ENCODE measurements around the gene SH3BP4.
"Not testable (repeated sequence)": the region's sequence is repeated elsewhere in the genome, so short reads cannot be mapped to it uniquely, and the experiment has no call there.

Gene SH3BP4

DNA sequence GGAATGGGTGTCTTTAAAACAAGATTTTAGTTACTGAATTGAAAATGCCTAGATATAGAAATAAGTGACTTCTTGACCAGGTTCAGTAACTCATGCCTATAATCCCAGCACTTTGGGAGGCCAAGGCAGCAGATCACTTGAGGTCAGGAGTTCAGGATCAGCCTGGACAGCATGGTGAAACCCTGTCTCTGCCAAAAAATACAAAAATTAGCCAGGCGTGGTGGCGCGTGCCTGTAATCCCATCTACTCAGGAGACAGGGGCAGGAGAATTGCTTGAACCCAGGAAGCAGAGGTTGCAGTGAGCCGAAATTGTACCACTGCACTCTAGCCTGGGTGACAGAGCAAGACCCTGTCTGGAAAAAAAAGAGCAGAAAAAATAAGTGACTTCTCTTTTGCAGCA lies 68.3 kb downstream of the SH3BP4 start:
- not testable (repeated sequence) for DNase-seq (ENCODE audit: low read depth)

DNA sequence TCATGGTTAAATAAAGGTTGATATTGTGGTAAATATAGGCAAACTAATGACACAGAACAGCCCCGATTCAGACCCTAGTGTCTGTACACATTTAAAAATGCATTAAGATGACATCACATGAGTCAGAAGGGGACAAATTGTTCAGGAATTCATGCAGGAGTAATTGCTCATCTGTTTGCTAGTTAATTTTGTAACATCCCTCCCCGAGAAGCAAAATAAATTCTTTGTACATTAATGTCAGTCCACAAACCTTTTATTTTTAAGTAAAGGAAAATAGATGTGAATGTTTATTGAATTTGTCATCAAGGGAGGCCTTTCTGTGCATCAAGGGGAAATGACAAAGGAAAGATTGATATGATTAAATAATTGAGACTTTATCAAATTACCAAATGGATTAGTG lies 69.9 kb downstream of the SH3BP4 start:
- DNase-seq (ENCODE audit: low read depth) = no peak

DNA sequence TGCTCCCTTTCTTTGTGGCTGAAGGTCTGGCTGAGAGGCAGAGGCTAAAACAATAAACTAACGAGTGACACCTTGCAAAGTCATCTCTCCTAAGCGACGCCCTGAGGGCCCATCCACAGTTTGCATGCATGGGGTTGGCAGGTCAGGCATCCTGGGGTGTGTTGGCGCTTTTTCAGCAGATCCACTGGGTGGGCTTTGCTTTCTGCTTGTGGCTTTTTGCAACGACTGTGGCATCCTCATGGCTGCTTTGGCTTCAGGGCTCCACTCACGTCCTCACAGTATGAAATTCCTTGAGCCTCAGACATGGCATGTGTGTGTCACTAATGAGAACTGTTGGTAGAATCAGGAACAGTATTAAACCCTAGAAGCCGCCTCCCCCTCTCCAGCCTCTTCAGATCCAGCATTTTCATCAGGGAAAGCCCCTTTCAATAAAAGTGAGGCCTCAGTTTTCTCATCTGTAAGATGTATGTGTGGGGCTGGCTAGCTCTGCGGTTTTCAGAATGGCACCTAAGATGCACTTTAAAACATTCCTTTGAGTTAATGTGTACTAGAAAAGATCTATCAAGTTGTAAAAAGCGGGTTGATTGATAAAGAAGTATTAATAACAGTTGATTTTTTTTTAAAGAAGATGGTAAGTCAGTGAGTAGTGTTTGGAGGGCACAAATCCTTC lies 72.5 kb downstream of the SH3BP4 start:
- DNase-seq (ENCODE audit: low read depth) = no peak

DNA sequence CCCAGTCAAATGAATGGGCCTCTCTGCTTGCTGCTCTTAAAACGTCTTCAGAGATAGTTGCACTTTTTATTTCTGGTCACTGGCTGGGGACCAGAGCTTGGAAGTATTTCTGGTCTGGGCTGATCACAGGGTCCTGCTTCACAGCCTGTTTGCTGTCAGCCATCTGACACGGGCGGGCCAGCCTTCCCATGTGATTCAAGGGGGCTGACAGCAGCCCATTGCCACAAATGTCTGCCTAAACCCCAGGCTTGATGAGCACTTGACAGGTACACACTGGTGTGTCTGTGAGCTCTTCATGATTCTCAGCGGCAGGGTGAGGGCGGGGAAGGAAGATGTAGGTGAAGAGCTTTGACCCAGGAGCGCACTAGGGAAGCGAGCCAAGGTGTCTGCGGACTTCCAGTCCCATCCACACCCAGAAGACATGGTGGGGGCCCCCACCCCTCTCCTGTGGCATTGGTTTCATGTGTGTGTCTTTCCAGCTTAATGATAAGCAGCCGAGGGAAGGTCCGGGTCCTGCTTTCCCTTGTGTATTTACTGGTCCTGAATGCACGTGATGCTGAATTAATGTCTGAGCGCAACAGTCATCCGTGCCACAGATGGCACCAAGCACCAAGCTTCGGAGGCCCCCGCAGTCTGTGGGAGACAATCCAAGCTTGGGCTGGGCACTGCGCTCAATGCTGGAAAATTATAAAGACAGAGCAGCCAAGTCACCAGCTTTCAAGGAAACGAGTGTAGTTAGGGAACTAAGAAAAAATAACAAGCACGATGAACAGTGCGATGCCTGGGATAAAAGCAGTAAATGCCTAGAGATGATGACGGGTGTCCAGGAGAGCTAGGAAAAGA lies 73.3 kb downstream of the SH3BP4 start:
- DNase-seq (ENCODE audit: low read depth) = no peak

DNA sequence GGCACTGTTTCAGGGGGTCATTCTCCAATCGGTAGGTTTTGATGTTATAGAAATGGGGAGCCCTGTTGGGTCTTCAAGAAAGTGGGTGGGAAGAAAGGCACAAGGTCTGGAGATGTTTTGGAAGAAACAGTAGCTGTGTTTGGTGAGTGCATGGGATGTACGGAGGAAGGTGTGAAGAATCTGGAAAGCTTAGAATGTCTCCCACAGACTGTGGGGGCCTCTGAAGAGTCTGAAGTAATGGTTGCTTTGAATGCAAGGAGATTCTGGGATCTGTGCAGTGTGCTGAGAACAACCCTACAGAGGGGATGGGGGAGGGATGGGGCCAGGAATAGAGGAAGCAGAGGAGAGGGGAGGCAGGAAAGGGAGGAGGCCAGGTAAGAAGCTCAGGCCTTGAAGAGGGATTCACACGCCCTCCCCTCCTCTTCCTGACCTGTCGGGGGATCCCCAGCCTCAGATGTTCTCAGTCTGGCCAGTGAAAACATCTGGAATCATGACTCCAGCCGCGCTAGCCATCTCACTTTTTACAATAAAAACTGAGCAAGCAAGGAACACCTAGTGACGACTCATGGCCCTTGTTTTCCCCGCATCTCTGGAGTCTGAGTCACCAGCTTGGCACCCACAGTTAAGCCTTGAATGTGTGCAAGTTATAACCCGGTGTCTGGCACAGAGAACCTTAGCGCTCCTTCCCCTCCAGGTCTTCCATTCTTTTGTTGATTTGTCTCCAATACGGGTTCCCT lies 74.2 kb downstream of the SH3BP4 start:
- DNase-seq (ENCODE audit: low read depth) = no peak

DNA sequence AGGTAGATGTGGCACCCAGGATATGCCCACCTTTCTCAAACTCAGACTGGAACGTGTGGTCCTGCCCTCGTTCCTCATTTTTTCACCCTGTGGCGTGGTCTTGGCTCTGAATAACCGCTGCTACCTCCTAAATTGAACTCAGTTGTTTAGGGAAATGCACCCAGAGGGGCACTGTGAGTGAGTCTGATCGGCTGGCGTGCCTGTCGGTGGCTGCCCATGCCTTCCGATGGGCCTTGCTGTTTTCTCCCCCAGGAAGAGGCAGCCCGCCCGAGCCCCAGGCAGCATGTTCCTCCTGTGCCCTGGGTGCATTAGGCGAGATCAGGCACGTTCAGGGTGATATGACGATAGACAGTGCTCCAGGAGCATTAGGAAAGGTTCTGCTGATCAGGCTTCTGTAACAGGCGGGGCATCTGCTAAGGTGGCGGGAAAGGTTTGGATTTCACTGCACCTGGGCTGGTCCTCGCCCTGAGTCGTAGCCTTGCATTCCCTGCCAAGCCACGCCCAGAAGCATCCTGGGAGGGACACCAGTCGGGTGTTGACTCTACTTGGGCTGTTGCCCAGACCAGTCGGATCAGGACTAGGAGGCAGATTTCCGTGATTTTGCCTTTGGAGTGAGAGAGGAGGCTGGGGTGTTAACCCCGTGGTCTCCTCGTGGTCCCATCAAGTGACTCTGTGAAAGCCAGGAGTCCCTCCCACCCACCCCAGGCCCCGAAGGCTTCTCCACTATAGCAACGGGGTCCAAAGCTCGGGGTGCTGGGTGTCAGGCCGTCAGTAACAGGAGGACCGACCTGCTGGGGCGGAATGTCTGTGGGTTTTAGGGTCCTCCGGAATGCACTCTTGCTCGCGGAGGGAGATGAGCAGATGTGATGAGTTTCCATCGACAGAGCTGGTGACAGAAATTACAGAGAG lies 75.1 kb downstream of the SH3BP4 start:
- no peak for DNase-seq (ENCODE audit: low read depth)

DNA sequence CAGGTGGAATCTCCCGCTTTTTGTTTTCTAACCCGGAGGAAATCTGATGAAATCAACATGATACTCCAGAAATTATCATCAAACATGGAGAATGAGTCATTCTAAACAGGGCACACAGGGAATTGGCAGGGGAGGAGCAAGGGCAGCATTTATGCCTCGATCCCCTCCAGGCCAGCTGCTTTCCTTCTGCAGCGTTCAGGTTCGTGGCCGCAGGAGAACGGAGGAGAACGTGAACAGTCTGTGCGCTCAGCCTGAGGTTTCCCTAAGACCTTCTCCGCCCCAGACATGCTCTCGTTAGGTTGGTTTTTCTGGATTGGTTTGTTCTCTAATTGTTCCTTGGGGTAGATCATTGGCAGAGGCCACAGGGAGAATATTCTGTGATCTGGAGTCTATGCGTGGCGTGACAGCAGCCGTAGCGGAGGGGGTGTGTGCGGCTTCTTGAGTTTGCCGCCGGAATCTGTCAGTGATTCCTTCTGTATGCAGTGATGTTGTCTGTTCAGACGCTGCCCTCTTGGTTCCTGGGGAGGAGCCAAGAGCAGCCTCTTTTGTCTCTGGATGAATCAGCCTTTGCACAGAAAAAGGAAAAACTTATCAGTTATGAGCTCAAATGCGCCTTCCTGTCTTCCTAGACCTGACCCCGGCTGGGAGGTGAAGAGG lies 75.9 kb downstream of the SH3BP4 start:
- DNase-seq (ENCODE audit: low read depth) = no peak

DNA sequence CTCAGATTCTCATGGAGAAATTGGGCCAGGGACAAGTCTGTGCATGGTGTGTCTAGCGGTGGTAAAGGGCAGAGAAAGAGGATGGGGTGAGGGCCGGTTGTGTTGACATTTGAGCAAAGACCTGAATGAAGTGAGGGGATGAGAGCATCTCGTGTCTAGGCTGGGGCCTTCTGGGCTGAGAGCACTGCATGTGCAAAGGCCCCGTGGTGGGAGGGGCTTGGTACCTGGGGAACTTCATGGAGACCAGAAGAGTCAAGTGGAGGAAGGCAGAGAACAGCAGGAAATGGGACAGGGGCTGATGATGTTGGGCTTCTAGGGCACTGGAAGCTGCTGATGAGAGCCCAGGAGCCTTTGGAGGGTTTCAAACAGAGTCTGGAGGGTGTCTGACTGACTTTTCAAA lies 76.8 kb downstream of the SH3BP4 start:
- no peak for DNase-seq (ENCODE audit: low read depth)

DNA sequence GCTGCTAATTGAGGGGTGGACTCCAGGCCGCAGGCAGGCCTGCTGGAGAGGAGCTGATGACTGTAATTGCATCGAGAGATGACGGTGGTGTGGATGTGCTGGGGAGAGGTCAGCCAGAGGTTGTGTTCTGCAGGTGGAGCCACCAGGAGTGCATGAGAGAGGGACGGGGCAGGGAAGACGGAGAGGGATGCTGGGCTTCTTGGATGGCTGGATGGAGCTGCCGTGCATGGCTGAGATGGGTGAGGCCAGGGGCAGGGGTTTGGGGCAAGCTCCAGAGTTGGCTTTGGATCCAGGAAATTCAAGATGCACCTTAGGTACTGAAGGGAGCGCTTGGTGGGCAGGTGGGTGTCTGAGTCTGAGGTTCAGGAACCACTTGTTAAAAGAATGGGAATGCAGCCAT lies 77.2 kb downstream of the SH3BP4 start:
- DNase-seq (ENCODE audit: low read depth) = no peak

DNA sequence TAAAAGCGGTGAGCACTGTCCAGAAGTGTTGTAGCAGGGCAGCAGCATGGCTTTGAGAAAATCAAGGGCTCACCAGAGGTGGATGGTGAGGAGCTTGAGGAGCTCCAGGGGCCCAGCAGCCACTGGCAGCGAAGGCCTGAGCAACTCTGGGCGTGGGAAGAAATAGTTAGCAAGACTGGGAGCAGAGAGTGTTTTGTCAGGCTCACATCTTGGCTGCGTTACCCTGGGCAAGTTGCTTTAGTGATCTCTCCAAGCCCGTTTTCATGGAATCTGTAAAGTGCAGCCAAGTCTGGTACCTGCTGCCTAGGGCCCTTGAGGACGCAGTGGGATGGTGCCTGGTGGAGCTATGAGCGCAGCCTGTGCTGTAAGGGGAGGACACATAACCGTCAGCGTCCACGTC lies 78.3 kb downstream of the SH3BP4 start:
- DNase-seq (ENCODE audit: low read depth) = no peak

DNA sequence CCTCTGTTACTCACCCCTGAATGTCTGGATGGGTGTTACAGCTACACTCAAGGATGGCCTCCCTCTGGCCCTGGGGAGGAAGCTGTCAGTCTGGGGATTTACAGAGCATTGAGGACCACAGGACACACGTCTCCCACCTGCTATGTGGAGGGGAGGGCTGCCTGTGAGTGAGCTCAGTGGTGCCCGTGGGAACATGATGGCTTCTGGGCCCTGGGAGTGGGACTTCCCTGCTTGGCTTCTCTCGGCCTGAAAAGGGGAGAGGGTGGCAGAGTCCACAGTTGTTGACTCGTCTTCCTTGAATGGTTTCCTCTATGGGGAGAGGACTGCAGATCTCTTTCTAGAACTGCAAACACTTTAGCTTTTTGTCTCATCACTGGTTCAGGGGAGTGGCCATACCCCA lies 79.1 kb downstream of the SH3BP4 start:
- no peak for DNase-seq (ENCODE audit: low read depth)

DNA sequence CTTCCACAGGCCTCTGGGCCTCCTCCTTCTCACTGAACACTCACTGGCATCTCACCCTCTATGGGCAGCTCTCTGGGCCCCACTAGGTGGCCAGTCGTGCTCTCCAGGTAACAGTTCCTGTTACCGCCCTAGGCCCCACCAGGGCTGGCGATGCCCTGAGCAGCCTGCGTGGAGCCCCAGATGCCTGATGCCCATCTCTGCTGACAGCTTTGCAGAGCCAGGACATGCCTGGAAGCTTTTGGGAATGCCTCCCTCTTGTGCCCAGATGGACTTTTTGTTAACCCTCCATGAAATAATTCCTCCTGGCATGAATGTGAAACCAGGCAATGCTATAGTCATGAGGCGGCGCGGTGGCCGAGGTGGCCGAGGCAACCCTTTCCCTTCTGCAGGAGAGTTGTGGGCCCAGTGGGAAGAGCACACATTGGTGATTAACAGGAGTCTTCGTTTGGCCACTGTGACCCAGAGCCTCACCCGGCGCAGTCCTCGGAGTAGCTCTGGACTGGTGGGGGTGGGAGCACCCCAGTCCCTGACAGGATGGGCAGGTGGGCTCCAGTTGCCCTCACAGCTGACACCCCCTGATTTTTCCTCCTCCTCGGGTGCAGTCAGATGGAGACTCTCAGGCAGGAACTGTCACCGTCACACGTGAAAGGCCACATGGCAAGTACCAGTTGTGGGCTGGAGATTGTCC lies 80.0 kb downstream of the SH3BP4 start:
- DNase-seq (ENCODE audit: low read depth) = no peak

DNA sequence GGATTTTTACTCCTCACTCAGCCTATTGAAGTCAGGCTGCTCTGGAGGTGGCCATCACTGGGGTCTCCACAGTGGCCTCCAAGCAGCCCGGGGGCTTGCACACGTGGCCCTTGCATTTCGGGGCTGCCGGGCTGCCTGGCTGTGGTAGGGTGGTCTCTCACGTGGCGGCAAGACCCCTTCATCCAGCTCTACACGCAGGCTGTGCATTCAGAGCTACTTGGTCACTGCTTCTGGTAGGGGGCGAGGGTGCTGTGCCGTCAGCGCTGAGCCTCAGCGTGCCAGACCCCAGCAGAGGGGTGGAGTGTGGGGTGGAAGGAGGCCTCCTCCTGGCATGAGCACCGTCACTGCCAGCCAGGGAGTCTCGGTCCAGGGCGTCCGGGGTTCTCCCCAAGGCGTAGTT lies 80.6 kb downstream of the SH3BP4 start:
- no peak for DNase-seq (ENCODE audit: low read depth)

DNA sequence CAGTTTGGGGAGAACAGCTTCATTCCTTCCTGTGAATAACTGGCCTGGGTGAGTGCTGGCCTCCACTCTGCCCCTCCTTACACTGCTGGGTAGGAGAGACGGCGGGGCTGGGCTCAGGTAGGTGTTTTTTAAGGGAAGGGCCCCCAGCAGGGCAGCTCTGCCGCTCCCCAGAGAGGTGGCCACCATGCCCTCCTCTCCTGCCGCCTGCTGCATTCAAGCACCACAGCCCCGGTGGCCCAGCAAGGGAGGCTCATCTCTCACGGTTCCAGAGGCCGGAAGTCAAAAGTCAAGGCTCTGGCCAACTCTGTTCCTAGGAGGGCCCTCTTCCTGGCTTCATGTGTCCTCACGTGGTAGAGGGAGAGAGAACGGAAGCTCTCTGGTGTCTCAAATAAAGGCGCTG lies 81.1 kb downstream of the SH3BP4 start:
- no peak for DNase-seq (ENCODE audit: low read depth)

DNA sequence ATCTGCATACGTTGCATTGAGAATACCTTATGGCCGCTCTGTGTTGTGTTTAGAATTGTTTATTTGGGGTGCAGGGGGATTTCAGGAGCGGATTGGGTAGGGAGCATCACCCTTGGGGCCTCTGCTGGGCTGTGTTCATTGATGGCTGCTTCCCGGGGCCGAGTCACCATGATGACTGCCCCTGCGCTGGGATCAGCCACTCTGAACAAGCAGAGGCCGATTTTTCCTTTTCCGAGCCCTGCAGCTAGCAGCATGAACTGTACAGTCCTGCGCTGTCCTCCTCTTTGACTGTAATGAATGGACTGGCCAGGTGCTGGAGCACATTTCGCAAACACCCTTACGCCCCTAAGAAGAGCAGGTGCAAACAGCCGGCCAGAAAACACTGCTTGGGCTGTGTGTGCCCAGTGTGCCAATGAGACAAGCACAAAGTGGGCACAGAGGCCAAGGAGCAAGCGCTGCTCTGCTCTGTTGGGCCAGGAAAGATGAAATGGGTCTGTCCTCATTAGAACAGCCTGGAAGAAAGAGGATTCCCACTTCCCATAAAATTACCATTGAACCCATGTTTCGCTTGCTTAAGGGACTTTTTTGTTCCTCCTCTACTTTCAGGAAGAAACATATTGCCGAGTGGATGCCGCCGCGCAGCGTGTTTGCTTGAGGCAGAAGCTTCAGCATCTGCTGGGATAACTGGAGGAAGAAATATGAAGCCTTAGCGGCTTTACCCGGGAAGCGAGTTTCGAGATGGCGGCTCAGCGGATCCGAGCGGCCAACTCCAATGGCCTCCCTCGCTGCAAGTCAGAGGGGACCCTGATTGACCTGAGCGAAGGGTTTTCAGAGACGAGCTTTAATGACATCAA lies 82.7 kb downstream of the SH3BP4 start:
- DNase-seq (ENCODE audit: low read depth) = no peak

DNA sequence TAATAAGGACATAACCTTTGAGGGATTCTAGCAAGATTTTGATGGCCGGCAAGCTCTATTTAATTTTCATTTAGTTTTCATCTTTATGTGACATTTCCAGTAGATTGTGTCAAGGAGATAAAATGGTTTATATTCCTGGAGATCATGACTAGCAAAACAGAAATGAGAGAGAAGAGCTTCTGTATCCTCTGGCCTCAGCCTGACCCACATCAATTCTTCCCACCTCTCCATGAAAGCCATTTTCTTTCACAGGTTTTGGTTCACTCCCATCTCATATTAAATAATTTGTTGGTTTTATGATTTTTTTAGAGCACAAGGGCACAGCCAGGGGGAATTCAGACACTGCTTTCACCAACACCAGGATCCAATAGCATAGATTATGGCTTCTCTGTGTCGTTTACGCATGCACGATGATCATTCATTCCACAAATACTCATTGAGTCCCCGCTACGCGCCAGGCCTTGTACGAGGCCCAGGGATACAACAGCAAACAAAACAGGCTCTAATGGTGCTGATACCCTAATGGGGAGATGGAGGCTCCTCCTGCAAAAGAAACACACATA lies 85.9 kb downstream of the SH3BP4 start:
- no peak for DNase-seq (ENCODE audit: low read depth)

DNA sequence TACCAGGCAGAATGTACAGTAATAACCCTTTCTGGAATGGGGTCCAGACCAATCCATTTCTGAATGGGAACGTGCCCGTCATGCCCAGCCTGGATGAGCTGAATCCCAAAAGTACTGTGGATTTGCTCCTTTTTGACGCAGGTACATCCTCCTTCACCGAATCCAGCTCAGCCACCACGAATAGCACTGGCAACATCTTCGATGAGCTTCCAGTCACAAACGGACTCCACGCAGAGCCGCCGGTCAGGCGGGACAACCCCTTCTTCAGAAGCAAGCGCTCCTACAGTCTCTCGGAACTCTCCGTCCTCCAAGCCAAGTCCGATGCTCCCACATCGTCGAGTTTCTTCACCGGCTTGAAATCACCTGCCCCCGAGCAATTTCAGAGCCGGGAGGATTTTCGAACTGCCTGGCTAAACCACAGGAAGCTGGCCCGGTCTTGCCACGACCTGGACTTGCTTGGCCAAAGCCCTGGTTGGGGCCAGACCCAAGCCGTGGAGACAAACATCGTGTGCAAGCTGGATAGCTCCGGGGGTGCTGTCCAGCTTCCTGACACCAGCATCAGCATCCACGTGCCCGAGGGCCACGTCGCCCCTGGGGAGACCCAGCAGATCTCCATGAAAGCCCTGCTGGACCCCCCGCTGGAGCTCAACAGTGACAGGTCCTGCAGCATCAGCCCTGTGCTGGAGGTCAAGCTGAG lies 89.6 kb downstream of the SH3BP4 start:
- no peak for DNase-seq (ENCODE audit: low read depth)

DNA sequence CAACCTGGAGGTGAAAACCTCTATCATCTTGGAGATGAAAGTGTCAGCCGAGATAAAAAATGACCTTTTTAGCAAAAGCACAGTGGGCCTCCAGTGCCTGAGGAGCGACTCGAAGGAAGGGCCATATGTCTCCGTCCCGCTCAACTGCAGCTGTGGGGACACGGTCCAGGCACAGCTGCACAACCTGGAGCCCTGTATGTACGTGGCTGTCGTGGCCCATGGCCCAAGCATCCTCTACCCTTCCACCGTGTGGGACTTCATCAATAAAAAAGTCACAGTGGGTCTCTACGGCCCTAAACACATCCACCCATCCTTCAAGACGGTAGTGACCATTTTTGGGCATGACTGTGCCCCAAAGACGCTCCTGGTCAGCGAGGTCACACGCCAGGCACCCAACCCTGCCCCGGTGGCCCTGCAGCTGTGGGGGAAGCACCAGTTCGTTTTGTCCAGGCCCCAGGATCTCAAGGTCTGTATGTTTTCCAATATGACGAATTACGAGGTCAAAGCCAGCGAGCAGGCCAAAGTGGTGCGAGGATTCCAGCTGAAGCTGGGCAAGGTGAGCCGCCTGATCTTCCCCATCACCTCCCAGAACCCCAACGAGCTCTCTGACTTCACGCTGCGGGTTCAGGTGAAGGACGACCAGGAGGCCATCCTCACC lies 90.2 kb downstream of the SH3BP4 start:
- DNase-seq (ENCODE audit: low read depth) = no peak

All from activated T-cell treated with anti-CD3 and anti-CD28 coated beads for 1 hour (primary cell).